Kidney epithelial cell (primary cell): ENCODE data around the gene TMOD1. TPM values are rescaled to one million over a fixed set of nuclear protein-coding genes. Genes with fewer than 3 reads are reported as not detected.

Experiments
- DNase-seq: peaks from one replicate; pipeline ENCODE4 v3.0.0-alpha.2; 2010; ENCODE audit warnings: low read depth
- H3K27me3 ChIP-seq: 2 replicates; pipeline ENCODE4 v1.6.0; 2011; ENCODE audit warnings: low read length; ENCODE audit not compliant: control insufficient read depth, insufficient read depth
- H3K36me3 ChIP-seq: 2 replicates; pipeline ENCODE4 v1.5.1; 2011; ENCODE audit warnings: low read length; ENCODE audit not compliant: control insufficient read depth, insufficient read depth
- H3K4me3 ChIP-seq: 2 replicates; pipeline ENCODE4 v1.5.1; 2011; ENCODE audit warnings: low read depth, mild to moderate bottlenecking, control low read depth, low read length
- CTCF ChIP-seq: IDR thresholded peaks from 2 replicates; pipeline ENCODE4 v1.5.1; 2011; ENCODE audit warnings: mild to moderate bottlenecking, moderate library complexity, low read length, control low read depth, inconsistent platforms; ENCODE audit not compliant: insufficient read depth, poor library complexity, severe bottlenecking
- total RNA-seq: library from RNA; depleted of rRNA; stranded (reverse); fragments of >200 nt; gene quantifications from 2 replicates; pipeline ENCODE4 v1.2.3, GENCODE V29; 2015

TMOD1 gene
- total RNA-seq, 1 donor from 2014 or later: 0.08 TPM

GRCh38 chr9:97560154-97560553 lies 58.7 kb downstream of the TMOD1 start:
- no peak for TF ChIP-seq CTCF
- Histone ChIP-seq H3K4me3 (no peak overlapping the region), H3K27me3 (peaks cover 8% of the 10 kb centered on the region), H3K36me3 (no peaks in the 10 kb centered on the region)
- DNase-seq: no peak

- H3K27me3 ChIP-seq: peaks cover 6% of the 10 kb centered on the region
- H3K4me3 ChIP-seq: no peak overlapping the region
- no peak for DNase-seq
- no peaks in the 10 kb centered on the region for H3K36me3 ChIP-seq
- no peak for TF ChIP-seq CTCF
Measured at GRCh38 chr9:97560851-97561250, 59.4 kb downstream of the TMOD1 start.

- Histone ChIP-seq H3K4me3 (no peak overlapping the region), H3K27me3 (peaks cover 6% of the 10 kb centered on the region), H3K36me3 (no peaks in the 10 kb centered on the region)
- no peak for TF ChIP-seq CTCF
- DNase-seq: no peak
Measured at GRCh38 chr9:97561501-97561900, 60.0 kb downstream of the TMOD1 start.

GRCh38 chr9:97562542-97562941 lies 61.1 kb downstream of the TMOD1 start:
- TF ChIP-seq CTCF: no peak
- DNase-seq: no peak
- H3K27me3 ChIP-seq: peaks cover 5% of the 10 kb centered on the region
- no peak overlapping the region for H3K4me3 ChIP-seq
- no peaks in the 10 kb centered on the region for H3K36me3 ChIP-seq

GRCh38 chr9:97563458-97564135 lies 62.1 kb downstream of the TMOD1 start:
- TF ChIP-seq CTCF: no peak
- no peaks in the 10 kb centered on the region for H3K36me3 ChIP-seq
- peaks cover 5% of the 10 kb centered on the region for H3K27me3 ChIP-seq
- H3K4me3 ChIP-seq: no peak overlapping the region
- DNase-seq: no peak

GRCh38 chr9:97564291-97565175 lies 63.1 kb downstream of the TMOD1 start:
- H3K27me3 ChIP-seq: peaks cover 5% of the 10 kb centered on the region
- H3K4me3 ChIP-seq: no peak overlapping the region
- TF ChIP-seq CTCF: no peak
- peak; percentile 16 for DNase-seq
- no peaks in the 10 kb centered on the region for H3K36me3 ChIP-seq
